PC-9 (cell line): ENCODE measurements around the gene ATAD3A.

Source experiments
- CTCF ChIP-seq: fragments of 200-600 bp; sonication (generic); conservative IDR thresholded peaks from 2 replicates; pipeline ENCODE4 v1.6.1; 2017; ENCODE audit warnings: mixed run types, antibody characterized with exemption, mild to moderate bottlenecking, moderate library complexity
- EZH2 ChIP-seq: fragments of 200-600 bp; sonication (generic); IDR thresholded peaks from 2 replicates; pipeline ENCODE4 v1.8.0; 2017; ENCODE audit warnings: antibody characterized with exemption, low read depth

GRCh38 chr1:1477206-1477605 is 34.8 kb upstream of the ATAD3A start:
- TF ChIP-seq CTCF (no peak), EZH2 (no peak)
